Adrenal gland (tissue), 12 donors: Measurements from ENCODE around the gene DEAF1. TPM values are rescaled to one million over a fixed set of nuclear protein-coding genes. Genes with fewer than 3 reads are reported as not detected.

ENCODE experiments used
- DNase-seq, 7 donors: peaks; one replicate each; pipeline ENCODE4 v3.0.0-alpha.2; 2019 to 2020
- H3K27ac ChIP-seq, 5 donors: fragments of 200-600 bp; sonication (generic) in 4 of 5; 1 replicate in 3 of 5; 2 replicates in 2 of 5; pipeline versions ENCODE4 v1.5.1 to v1.8.0; 2016 to 2020; ENCODE audit warnings: mild to moderate bottlenecking in 1 of 5
- H3K27me3 ChIP-seq: fragments of 200-600 bp; 2 replicates; pipeline ENCODE4 v1.8.0; 2021
- H3K36me3 ChIP-seq, 2 donors: fragments of 200-600 bp; replicated peaks in 1 of 2; 1 replicate in 1 of 2; 2 replicates in 1 of 2; pipeline versions ENCODE4 v1.5.1 to v1.8.0; 2018 to 2022
- H3K4me1 ChIP-seq, 2 donors: fragments of 200-600 bp; replicated peaks in 1 of 2; 1 replicate in 1 of 2; 2 replicates in 1 of 2; pipeline versions ENCODE4 v1.5.1 to v1.8.0; 2018 to 2021
- H3K4me3 ChIP-seq, 4 donors: fragments of 200-600 bp; sonication (generic) in 3 of 4; one replicate each; pipeline ENCODE4 v1.5.1; 2016 to 2018
- H3K9me3 ChIP-seq, 3 donors: fragments of 200-600 bp; sonication (generic) in 1 of 3; replicated peaks in 1 of 3; 1 replicate in 2 of 3; 2 replicates in 1 of 3; pipeline versions ENCODE4 v1.5.1 to v1.8.0; 2016 to 2021
- CTCF ChIP-seq, 6 experiments: fragments of 450-650 bp in 4 of 6; fragments of 200-600 bp in 2 of 6; sonication (generic) in 1 of 6; IDR thresholded peaks; 1 replicate in 5 of 6; 2 replicates in 1 of 6; pipeline versions ENCODE4 v1.5.1 to v1.8.0; 2016 to 2021; ENCODE audit warnings: antibody characterized with exemption in 6 of 6, mild to moderate bottlenecking in 2 of 6, moderate library complexity in 1 of 6
- POLR2A ChIP-seq, 2 donors: fragments of 450-650 bp; IDR thresholded peaks; one replicate each; pipeline ENCODE4 v1.6.1; 2017; ENCODE audit warnings: antibody characterized with exemption in 2 of 2, mild to moderate bottlenecking in 2 of 2, moderate library complexity in 1 of 2
- WGBS, 4 donors: extraction: QIAGEN DNeasy Blood & Tissue Kit in 2 of 4; methylation state at CpG; one replicate each; pipeline versions ENCODE4 v1.1.5 to v1.1.7; 2013 to 2017; 5-methylcytosine and 5-hydroxymethylcytosine counted together
- intact Hi-C, 2 donors: fragments of 100-400 bp; cut with DNase I; formaldehyde crosslinking; loops; one replicate each; pipeline versions ENCODE4 v1.14.1 to v1.15.0; 2022 to 2023
- polyA plus RNA-seq, 3 donors: library from polyadenylated mRNA; stranded (reverse); fragments of 200-250 nt in 2 of 3; fragments of 350-450 nt in 1 of 3; fragmentation: Illumina TruSeq in 1 of 3; extraction: RNeasy Lipid Tissue Mini Kit (QIAGEN cat#74804) in 1 of 3; gene quantifications; one replicate each; pipeline ENCODE4 v1.2.3, GENCODE V29; 2013 to 2014
- total RNA-seq, 9 donors: library from RNA; depleted of rRNA in 4 of 9; stranded (reverse); fragments of >200 nt in 4 of 9; fragments of 120-200 nt in 1 of 9; fragmentation: NEBNext Ultra II Directional in 1 of 9; extraction: Animal tissue kit (Norgen Biotek cat#: 25700) in 1 of 9; gene quantifications; one replicate each; pipeline versions ENCODE4 v1.1.0 to v1.2.4, GENCODE V29; 2013 to 2023
- donor health status: healthy with polysubstance abuse.
- donor health status: Bipolar disorder and iron deficiency.
- donor health status: DM: yes; HTN: yes; CAD: no.
- donor health status: DM: no; HTN: no; CAD: no.
- donor health status: DM: no; HTN: no; CAD: no.
- donor health status: DM: yes; HTN: yes; CAD: no.

DEAF1 gene
- total and polyA plus RNA-seq, 12 donors: 20.6 to 131 (median 55.5) TPM

- no peak for DNase-seq
- no peaks in the 10 kb centered on the region for H3K9me3 ChIP-seq
- no peaks in the 10 kb centered on the region for H3K27me3 ChIP-seq
- no peaks in the 10 kb centered on the region for H3K4me1 ChIP-seq
- H3K27ac ChIP-seq: no peak overlapping the region
- H3K36me3 ChIP-seq: peaks cover 0 to 32% of the 10 kb centered on the region in 2 donors
- 92 to 95% (median 94%) methylated on average over 8 of the region's 8 CpGs for WGBS, 4 donors
- intact Hi-C loops: no loop called here
- no peak overlapping the region for H3K4me3 ChIP-seq
- TF ChIP-seq POLR2A (IDR thresholded peaks at IDR 0.05): no peak
- no peak for TF ChIP-seq CTCF (IDR thresholded peaks at IDR 0.05)
Measured at GRCh38 chr11:673866-674265, 21.2 kb downstream of the DEAF1 start.

- intact Hi-C loops: no loop called here
- Histone ChIP-seq H3K36me3 (peaks cover 0 to 7% of the 10 kb centered on the region in 2 donors), H3K27me3 (no peaks in the 10 kb centered on the region), H3K27ac (peak overlapping the region in 4 of 5 donors; percentile 26 to 62 (median 28)), H3K4me1 (peaks cover 7 to 14% of the 10 kb centered on the region in 2 donors), H3K4me3 (no peak overlapping the region), H3K9me3 (no peaks in the 10 kb centered on the region)
- DNase-seq: peak; percentile 40 to 84 (median 69)
- no peak for TF ChIP-seq CTCF (IDR thresholded peaks at IDR 0.05)
- TF ChIP-seq POLR2A (IDR thresholded peaks at IDR 0.05): peak in 1 of 2 donors; percentile 37
- WGBS, 4 donors: 39 to 60% (median 49%) methylated on average over 8 to 11 of the region's 11 CpGs
Measured at GRCh38 chr11:665704-666281, 29.2 kb downstream of the DEAF1 start.

- H3K4me3 ChIP-seq: no peak overlapping the region
- H3K27ac ChIP-seq: peak overlapping the region in 4 of 5 donors; percentile 26 to 62 (median 28)
- peaks cover 0 to 7% of the 10 kb centered on the region in 2 donors for H3K36me3 ChIP-seq
- TF ChIP-seq POLR2A (IDR thresholded peaks at IDR 0.05) (no peak), CTCF (IDR thresholded peaks at IDR 0.05) (no peak)
- DNase-seq: no peak
- H3K9me3 ChIP-seq: no peaks in the 10 kb centered on the region
- H3K4me1 ChIP-seq: peaks cover 7 to 14% of the 10 kb centered on the region in 2 donors
- no peaks in the 10 kb centered on the region for H3K27me3 ChIP-seq
- intact Hi-C loops: no loop called here
- WGBS, 4 donors: 63 to 75% (median 72%) methylated on average over 8 to 15 of the region's 15 CpGs
Measured at GRCh38 chr11:665062-665703, 29.8 kb downstream of the DEAF1 start.

- peak; percentile 56 to 89 (median 74) for DNase-seq
- intact Hi-C loops: loop anchor here (2.0 to 5.0 kb wide), 2 partner anchors 60 to 62 kb away; no protein-coding TSS in a partner anchor
- Histone ChIP-seq H3K27me3 (no peaks in the 10 kb centered on the region), H3K36me3 (peaks cover 0 to 20% of the 10 kb centered on the region in 2 donors), H3K27ac (no peak overlapping the region), H3K4me1 (peaks cover 7 to 9% of the 10 kb centered on the region in 2 donors), H3K4me3 (no peak overlapping the region), H3K9me3 (no peaks in the 10 kb centered on the region)
- 57 to 81% (median 63%) methylated on average over 9 to 15 of the region's 15 CpGs for WGBS, 4 donors
- TF ChIP-seq CTCF (IDR thresholded peaks at IDR 0.05) (peak; percentile 72 to 90 (median 84)), POLR2A (IDR thresholded peaks at IDR 0.05) (no peak)
Measured at GRCh38 chr11:662689-663274, 32.2 kb downstream of the DEAF1 start.
